ENCODE results near the gene STMND1.

DNA sequence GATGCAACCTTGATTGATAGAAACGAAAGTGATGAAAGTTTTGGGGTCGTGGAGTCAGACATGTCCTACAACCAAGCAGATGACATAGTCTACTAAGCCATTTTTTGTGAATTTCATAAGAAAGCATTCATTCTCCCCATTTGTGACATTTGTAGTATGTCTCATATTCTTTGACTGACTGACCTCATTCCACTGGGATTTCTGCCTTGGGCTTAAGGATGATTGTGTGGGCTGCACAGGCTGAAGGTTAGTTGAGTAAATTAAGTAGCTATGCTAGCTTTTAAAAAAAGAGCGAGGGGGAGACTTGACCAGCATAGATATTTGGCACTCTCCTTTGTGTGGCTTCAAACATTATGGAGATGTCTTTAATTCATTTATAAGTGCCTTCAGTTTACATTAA is 28.9 kb downstream of the STMND1 start:
- no peak for TF ChIP-seq CTCF (conservative IDR thresholded peaks at IDR 0.05 in 1 of 2, IDR thresholded peaks at IDR 0.05 in 1 of 2; ENCODE audit: low read depth in 1 of 2, low read length in 2 of 2)
- TF ChIP-seq EZH2 (IDR thresholded peaks at IDR 0.05; ENCODE audit: low read length, missing control alignments): no peak

Measured in fibroblast of lung (primary cell).